GM12891 (cell line): Measurements from ENCODE around the gene CFAP70.

ENCODE experiments used
- PAX5 ChIP-seq: IDR thresholded peaks from 2 replicates; pipeline ENCODE4 v1.6.1; 2011; ENCODE audit warnings: low read length, moderate library complexity, mild to moderate bottlenecking; ENCODE audit not compliant: insufficient read depth, severe bottlenecking
- POLR2A ChIP-seq: IDR thresholded peaks from 2 replicates; pipeline ENCODE4 v1.6.1; 2011; ENCODE audit warnings: low read depth, low read length, control low read depth
- POLR2AphosphoS5 ChIP-seq: IDR thresholded peaks from 2 replicates; pipeline ENCODE4 v1.6.1; 2011; ENCODE audit warnings: low read depth, low read length, control low read depth
- POU2F2 ChIP-seq: IDR thresholded peaks from 2 replicates; pipeline ENCODE4 v1.6.1; 2011; ENCODE audit warnings: low read depth, mild to moderate bottlenecking, control low read depth, low read length, moderate library complexity
- SPI1 ChIP-seq: IDR thresholded peaks from 2 replicates; pipeline ENCODE4 v1.6.1; 2011; ENCODE audit warnings: low read depth, low read length, control low read depth
- TAF1 ChIP-seq: IDR thresholded peaks from 2 replicates; pipeline ENCODE4 v1.6.1; 2011; ENCODE audit warnings: low read depth, low read length, control low read depth

GRCh38 chr10:73407495-73407894, 48.8 kb upstream of the CFAP70 start:
- TF ChIP-seq POLR2AphosphoS5 (no peak), TAF1 (no peak), POLR2A (no peak), PAX5 (no peak), SPI1 (no peak), POU2F2 (no peak)
